HG03442 (cell line): Measurements from ENCODE around the gene LURAP1L.

ENCODE experiments used
- ATAC-seq: cut with Tn5 transposase; IDR thresholded peaks from one replicate; pipeline ENCODE4 v1.9.1; 2021; ENCODE audit warnings: mild to moderate bottlenecking, moderate library complexity; ENCODE audit not compliant: unreplicated experiment

LURAP1L gene

DNA sequence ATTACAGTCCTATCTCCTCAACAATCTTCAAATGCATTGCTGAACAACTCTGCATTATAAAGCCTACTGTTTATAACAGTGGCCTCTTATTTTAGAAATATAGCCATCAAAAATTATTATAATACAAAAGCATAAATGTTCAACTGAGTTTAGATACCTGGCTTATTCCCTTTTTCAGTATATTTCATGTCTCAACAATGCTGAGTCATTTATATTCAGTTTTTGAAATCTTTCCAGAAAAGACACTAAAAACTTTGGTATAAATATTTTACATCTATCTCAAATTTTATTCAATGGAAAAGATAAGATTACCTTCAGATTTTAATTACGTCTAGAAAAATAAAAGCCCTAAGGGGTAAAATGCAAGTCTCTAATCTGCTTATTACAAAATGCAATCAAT, 37.9 kb downstream of the LURAP1L start:
- no peak for ATAC-seq

DNA sequence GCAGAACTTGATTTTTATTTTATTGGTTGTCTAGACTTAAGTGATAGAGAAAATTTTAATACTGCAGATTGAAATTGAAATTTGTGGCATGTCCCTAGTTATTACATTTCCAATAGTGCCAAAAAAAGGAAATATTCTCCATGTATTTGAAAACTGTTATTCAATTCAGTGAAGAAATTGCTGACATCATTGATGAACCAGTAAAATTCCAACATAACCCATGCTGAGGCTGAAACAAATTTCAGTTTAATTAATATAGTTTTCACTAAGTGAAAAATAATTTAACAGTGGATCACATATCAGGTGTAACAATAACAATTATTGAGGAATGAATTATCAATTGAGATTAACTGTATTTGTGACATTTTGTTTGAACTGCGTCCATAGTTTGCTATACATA, 38.7 kb downstream of the LURAP1L start:
- no peak for ATAC-seq

DNA sequence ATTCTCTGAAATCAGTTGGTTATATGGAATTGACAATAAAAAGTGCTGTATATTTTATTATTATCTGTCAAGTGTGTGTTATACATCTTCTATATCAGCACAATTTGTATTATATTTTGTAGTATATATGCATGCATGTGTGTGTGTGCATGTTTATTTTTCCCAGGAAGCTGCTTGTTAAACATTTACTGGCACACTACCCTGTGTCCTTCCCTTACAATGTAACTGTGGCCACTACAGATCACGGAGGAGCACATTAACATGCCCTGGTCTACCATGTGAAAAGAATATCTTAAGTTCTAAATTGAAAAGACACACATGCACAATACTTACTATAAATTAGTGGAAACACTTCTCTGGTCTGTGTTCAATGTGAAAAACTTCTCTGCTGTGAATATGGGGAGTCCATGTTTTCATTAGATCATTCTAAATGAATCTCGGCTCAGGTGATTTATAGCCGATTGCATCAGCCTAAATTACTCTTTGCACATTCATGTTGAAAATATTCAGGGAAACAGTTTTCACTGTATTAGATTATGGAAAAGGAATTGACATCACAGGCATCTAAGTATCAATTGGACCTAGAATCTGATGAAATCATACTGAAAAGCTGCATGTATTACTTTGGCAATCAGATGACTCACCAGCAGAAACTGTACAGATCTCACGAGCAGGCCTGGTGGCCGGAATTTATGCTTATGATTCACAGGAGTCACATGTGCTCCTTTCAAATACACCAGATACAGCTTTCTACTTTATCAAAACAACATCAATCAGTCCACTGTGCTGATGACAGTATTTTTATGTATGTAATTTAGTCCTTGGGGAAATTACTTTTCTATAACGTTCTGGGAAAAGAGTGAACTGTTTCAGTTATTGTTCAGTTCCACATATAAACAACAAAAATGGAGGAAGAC, 39.4 kb downstream of the LURAP1L start:
- ATAC-seq = peak; percentile 69

DNA sequence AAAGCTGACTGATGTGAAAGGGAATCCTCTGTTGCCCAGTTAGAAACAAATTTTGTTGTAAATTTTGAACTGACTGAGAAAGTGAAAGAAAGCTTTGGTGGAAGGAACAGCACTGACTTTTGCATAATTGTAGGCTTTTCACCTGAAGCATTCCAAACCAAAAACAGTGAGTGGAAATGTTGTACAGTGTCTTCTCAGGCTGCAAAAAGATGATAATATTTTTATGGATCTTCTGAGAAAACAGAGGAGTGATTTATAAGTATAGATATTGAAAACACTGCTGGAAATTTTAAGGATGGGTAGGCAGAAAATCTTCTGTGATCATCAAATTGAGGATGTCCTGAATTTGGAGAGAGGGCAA, 40.0 kb downstream of the LURAP1L start:
- peak; percentile 18 for ATAC-seq

DNA sequence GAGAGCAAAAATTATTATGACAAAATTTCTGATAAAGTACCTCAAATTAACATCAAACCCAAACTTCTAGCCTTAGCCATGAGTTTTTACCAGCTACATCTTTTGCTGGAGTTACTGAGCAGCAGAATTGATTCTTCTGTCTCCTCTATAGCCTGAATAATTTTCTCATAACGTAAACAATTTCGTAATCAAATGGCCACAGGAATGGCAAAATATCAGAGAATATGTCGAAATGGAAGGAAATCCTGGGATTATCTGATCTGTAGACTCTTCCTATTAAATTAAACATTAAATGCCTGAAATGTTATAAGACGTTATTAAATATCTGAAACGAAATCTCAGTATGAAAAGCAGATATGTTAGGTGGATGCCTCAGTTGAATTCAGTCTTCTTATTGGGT, 41.1 kb downstream of the LURAP1L start:
- no peak for ATAC-seq

DNA sequence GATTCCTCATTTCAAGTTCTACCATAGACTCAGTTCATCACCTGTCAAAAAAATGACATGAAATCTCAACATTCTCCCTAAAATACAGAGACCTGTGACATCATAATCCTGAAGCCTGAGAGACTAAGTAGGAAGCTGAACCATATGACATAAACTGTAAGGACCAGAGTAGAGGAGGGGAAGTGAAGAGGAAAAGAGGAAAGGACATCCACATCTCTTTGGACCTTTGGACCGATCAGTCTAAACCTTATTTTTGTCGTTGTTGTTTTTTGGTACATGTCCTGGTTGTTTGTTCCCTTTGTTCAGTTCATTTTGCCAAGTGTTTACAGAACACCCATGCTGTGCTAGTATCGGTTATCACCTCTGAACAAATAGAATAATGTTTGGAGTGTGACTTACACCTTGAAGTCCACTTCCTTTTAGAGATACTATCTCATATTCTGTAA, 41.9 kb downstream of the LURAP1L start:
- no peak for ATAC-seq

DNA sequence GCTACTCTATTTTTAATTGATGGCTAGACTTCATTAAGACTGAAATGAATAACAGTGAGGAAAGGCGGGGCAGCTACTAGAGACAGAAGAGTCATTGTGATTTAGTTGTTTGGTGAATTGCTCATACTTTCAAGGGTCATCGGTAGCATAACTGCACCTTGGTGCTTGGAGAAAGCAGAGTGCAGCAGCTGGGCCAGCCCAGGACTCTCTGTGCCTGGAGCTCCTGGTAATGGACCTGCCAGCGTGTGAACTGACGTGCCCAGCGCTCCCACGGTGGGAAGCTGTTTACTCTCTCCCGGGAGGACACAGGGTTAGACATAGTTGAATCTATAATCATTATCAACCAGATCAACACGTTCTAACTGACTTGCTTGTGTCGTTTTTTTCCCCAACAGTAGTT, 42.9 kb downstream of the LURAP1L start:
- no peak for ATAC-seq

DNA sequence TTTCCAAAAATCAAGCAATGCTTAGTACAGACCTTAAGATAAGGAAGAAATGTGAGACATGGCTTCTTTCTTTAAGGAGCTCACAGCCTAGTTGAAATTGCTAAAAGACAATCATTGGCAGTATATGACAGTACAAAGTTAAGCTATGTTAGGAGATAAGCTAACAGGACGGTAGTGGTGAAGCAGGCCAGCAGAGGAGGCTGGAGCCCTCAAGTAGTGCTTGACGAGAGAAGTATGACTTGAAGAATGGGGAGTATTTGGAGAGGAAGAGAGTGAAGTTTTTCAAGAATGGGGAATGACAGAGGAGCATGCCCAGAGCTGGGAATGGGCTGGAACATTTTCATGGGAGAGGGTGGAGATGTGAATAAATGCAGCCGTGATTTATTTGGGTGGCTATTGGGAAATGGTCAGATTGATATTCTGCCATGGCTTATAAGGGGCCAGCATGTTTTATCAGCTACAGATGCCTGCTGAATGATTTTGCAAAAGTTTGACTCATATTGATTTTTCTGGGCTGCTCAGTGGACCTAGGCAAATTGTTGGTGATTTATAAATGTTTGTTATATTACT, 43.7 kb downstream of the LURAP1L start:
- no peak for ATAC-seq

DNA sequence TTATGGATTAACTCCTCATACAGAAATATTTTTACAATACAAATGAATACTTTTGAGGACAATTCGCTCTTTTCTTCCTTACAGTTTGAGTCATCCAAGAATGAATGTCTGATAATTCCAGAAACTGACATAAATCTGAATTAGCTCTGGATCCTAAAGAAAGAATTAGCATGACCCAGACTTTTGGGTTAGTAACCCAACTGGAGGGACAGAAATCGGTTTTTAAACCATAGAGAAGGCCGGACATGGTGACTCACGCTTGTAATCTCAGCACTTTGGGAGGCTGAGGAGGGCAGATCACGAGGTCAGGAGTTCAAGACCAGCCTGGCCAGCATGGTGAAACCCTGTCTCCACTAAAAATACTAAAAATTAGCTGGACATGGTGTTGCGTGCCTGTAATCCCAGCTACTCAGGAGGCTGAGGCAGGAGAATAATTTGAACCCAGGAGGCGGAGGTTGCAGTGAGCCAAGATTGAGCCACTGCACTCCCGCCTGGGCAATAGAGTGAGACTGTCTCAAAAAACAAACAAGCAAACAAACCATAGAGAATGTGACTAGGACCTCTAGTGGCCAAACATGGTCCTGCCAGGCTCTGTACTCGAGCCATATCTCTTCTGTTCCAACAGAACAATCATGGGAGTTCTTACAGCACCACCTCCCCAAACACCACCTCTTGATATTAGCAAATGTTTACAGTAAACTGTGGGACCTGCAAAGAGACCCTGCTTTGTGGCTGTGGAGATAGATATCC, 44.8 kb downstream of the LURAP1L start:
- ATAC-seq = peak; percentile 85

DNA sequence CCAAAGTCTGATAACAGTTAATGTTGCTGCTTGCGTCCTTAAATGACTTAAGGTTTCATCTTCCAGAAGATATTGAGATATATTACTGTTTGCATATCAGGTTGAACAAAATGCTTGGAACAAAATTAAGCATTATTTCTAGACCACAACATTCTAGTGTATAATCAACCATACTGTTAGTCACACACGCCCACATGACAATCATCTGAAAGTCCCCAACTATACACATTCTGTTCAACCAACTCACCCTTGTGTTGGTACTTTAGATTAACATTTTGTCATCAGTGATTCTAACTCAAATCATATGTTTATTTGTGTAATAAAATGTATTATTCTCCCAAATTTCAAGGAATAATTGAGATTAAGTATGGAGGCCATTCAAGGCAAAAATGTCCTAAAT, 47.3 kb downstream of the LURAP1L start:
- ATAC-seq = no peak

DNA sequence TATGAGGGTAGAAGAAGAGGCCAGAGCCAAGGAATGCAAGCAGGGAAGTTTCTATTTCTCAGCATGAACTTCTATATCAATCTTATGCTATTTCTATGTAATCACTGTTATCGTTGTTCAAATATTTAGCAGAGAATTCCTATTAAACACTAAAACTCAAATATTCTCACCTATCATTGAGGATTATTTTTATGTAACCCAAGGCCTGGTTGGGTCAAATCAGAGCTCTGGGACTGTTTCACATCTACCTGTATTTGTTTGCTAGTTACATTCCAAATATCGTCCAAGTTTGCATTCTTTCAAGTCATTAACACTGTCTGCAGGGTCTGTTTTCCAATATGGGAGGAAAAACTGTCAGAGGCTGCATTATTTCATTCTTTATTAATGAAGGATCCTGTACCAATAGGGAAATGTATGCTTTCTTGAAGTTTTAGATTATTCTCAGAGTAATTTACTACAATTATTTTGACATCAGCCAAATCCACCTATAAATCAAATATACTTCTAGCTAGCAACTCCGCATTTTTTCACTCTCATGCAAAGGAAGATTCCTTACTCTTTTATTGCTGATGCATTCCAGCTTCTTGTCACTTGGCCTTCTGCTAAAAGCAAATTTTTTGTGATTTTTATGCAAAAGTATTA, 52.2 kb downstream of the LURAP1L start:
- no peak for ATAC-seq

DNA sequence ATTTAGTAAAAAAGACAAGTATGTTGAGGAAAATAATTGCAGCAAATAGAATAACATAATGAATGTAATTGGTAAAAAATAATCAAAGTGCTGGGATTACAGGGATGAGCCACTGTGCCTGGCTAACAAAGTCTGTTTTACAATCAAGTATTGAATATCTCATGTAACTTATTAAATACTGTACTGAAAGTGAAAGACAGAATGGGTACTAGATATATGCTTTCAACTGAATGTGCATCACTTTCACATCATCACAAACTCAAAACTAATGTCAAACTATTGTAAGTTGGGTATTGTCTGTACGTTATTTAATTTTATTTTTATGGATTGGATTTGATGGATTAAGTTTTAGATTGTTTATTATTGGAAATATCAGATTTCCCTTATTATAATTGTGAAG, 58.9 kb downstream of the LURAP1L start:
- no peak for ATAC-seq

DNA sequence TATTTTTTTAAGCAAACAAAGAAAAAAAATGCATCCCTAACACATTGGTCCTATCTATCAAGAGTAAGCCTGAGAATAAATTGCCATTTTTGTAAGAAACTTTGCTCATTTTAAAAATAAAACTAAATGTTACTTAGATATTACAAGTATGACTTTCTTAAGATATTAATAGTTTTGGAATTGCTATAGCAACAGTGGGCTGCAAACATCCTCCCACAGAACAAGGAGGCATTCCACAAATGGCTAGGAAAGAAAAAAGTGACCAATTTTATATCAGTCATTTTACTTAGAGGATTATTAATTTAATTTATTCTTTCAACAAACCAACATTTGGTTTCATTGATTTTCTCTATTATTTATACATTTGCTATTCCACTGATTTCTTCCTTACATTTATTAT, 63.7 kb downstream of the LURAP1L start:
- ATAC-seq = no peak

DNA sequence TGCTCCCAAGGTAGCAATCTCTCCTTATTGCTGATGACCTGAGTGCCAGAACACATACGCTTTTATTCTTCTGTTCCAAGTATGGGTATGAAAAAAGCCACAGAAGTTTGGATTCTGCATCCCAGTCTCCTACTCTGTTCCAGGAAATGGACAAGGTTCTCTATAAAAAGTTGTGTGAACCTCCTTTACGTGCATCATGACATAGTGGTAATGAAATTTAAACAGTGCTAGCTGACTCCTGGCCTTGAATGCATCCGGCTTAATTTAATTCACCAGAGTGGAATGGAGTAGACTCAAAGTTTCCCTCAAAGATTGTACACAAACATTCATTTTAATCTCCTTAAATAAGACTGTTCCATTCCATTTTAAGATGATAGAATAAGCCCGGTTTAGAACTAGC, 68.9 kb downstream of the LURAP1L start:
- no peak for ATAC-seq

DNA sequence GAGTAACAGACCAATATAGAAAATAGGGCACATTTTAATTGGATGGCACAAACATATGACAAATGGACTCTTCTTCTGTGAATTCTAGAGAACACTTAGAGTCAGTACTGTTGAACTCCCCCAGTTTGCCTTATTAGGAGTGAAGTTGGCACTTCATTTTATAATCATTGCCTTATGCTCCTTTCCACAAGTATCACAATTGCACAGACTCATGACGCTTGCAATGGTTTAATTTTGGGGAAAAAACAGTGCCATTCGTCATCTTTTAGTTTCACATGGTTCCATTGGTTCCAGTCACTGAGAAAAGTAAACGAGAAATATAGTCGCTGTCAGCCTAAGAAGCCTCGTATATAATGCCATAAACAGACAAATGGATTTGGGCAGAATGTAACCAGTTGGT, 71.2 kb downstream of the LURAP1L start:
- no peak for ATAC-seq

DNA sequence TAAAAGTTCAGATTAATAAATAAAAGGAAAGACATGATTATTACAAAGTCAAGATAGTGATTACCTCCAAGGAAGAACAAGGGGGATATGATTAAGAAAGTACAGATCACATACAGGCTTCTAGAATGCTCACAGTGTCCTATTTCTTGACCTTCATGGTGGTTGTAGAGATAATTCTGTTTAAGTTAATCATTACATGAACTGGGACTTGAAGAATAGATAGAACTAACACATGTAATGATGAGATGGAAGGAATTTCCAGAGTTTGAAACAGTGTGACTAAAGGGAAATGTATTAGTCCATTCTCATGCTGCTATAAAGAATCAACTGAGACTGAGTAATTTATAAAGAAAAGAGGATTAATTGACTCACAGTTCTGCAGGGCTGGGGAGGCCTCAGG, 72.7 kb downstream of the LURAP1L start:
- ATAC-seq = no peak

DNA sequence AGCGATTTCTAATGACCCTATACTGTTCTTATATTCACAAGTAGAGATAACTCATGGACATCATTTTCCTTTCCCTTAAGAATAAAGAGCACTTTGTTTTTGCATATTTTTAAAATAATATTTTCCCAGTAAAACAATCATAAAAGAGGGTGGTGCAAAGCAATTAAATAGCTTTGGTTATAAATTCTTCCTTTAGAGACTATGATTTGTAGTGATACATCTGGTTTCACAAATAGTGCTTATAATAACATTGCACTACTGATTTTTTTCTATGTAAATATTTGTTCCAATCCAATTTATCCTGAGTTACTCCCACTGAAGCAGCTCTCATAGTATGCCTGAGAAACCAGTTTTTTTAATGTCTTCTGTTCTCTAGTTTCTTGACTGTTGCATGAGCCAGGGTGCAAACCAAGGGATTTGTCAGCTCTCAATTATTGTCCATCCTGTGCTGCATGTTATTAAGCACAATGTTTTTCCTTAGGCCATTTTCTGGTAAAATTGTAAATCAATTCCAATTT, 74.7 kb downstream of the LURAP1L start:
- no peak for ATAC-seq

DNA sequence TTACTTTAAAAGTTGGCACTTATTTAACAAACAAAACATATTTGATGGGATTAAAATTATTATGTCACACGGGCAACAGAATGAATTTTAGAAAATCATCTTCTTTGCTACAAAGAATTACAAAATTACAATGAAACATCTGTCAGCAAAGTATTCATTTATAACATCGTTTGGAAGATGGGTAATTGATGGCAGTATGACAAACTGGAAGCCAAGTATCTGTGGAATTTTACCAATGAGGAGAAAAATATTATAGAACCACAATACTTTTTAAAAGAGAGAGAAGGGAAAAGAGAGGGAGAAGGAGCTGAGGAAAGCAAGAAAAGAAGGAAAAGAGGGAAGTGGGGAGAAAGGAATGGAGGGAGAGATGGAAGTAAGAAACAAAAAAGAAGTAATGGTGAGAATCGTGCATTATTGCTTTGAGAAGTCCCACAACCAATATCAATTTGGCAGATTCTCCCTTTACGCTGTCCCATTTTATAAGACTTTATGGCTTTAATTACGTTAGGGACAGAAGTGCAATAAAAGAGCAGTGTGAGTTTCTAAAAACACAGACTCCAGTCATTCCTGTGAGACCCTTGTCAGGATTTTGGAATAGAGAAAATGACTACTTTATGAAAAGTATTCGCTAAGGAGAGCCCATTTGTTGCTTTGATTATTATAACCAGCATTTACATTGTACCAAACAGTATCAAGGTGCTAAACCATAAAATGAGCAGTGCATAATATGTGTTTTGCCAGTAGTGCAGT, 76.7 kb downstream of the LURAP1L start:
- ATAC-seq = no peak

DNA sequence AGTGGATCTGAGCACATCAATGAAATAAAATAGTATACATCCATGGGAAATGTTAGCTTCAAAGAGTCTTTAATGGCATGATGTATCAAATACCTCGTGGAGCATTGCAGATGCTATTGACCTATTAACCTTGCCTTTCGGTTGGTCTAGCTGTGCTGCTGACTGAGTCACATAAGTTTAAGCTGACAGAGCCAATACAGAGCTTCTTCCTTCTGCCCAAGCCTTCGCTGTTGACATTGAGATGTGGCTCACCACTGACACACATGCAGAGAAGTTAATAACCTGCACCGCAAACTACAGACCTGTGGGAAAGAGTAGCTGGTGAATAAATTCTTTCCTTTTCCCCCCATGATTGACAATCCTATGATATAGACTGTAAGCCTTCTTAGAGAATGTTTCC, 78.2 kb downstream of the LURAP1L start:
- no peak for ATAC-seq

DNA sequence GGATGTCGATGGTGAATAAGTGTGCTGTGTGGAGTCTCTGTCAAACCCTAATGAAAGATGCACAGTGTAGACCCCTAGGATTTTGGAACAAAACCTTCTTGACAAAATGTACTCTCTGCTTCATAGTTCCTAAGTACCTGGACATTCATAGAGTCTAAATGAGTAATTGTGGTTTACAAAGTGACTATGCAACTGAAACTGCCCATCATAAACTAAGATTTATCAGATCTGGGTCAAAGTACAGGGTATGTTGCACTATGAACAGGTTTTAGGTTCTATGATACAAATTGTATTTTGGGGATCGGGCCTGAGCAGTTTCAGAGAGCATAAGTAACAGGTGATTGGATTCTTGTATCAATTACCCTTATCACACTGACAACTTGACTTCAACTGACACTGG, 79.4 kb downstream of the LURAP1L start:
- no peak for ATAC-seq
